GM18858 (cell line): ENCODE results near the gene CCDC110.

Experiments used
- ATAC-seq: cut with Tn5 transposase; IDR thresholded peaks from one replicate; pipeline ENCODE4 v1.9.1; 2021; ENCODE audit not compliant: unreplicated experiment

CCDC110 gene

DNA sequence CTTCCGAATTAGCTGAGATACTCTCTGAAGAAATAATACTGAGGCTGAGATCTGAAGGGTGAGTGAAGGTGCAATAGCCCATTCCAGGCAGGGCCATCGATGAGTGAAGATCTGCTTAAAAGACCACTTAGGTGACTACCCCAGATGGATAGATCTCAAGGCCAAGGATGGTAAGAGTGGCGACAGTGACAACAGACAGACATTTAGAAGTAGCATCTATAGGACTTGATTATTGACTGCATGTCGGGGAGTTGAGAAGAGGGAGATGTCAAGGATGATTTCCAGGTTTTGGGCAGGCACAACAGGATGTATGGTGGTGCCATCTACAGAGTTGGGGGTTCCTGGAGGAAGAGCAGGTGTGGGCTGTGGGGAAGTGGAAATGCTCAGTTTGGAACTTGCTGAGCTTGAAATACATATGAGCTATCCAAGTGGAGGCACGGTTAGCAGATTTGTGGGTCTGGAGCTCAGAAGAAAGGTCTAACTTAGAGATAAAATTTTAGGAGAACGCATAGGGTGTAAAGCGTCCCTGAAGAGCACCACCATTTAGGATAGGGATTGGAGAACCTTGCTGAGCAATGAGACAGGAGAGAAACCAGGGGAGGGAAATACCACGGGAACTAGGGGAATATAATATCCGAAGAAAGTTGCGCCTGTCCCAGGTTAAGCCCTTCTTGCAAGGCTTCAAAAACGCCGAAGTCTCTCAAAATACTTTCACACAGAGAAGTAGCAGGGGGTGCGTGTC, 46.5 kb downstream of the CCDC110 start:
- ATAC-seq = no peak

DNA sequence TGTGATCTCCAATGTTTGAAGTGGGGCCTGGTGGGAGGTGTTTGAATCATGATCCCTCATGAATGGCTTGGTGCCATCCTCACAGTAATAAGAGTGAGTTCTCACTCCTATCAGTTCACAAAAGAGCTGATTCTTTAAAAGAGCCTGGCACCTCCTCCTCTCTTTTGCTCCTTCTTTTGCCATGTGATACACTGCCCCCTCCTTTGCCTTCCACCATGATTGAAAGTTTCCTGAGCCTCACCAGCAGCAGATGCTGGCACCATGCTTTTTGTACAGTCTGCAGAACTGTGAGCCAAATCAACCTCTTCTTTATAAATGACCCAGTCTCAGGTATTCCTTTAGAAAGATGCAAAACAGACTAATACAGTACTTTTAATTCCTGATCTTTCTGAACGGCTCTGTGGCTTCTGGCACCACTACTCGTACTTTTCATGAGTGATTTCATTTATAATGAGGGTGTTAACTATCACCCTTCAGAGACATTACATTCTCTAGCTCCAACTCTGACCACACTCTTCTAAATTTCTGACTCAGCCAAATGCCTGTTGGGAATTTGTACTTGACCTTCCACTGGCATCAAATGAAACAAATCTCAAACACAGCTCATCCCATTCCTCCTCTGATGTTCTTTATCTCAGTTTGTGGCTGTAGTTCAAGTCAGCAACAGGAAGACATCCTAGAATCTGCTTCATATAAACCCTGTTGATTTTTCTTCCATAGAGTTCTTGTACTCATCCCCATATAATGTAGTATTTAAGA, 50.0 kb downstream of the CCDC110 start:
- no peak for ATAC-seq

DNA sequence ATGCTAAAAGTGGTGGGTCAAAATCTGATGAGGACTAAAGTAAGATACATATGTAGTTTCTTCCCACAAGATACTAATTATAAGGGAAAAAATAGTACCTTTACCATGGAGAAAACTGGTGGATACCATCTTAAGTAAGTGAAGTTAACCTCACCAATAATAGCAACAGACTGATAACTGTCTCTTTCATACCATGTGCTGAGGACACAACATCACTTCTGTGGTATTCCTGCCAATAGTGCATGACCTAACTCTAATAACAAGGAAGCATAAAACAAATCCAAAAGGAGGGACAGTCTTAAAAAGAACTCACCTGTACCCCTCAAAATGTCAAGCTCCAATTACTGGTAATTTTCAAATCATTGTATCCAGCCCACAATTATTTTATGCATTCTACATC, 54.6 kb downstream of the CCDC110 start:
- ATAC-seq = no peak

DNA sequence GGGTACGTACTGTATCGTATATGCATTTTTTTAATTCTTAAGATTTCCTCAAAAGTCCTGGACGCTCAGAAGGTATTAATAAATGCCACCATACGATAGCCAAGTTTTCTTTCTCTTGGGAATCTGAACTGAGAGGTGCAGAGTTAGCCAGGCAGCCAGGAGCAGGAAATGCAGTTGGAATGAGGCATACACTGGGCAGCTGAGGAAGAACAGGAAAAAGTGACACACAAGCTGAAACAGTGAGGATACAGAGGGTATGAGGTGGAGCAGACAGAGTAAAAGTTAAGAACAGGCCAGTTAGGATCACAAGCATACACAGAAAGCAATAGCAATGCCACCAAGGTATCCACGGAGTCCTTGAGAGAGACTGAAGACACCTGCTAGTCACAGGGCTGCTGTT, 59.1 kb downstream of the CCDC110 start:
- ATAC-seq = no peak

DNA sequence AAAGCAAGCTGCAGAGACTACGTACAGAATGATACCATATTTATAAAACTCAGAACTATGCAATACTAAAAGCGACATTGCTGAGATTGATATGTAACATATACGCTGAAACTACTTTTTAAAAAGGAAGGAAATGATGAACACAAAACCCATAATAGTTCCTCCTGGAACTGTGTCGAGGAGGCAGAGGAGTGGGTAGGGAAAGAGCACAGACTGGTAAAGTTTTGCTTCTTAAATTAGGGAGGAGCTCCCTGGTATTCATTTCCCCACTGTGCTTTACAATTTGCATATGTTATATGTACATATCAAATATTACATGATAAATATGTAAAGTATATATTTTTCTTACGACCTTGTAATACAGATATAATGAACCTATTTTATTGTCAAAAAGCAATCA, 59.7 kb downstream of the CCDC110 start:
- ATAC-seq = no peak

DNA sequence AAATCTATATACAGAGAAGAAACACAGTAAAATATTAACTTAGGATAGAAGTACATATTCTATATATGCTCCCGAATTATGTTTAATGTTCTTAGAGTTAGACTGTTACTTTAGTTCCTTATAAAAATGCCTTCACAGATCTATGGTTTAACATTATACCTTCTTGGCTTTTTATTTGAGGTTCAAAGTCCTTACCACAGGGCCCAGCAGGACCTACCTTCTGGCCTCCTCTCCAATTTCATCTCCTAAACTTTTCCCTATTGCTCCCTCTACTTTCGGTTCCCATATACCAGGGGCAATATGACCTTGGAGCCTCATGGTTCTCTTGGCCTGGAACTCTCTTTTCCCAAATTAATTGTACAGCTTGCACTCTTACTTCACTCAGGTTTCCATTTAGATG, 63.1 kb downstream of the CCDC110 start:
- no peak for ATAC-seq

DNA sequence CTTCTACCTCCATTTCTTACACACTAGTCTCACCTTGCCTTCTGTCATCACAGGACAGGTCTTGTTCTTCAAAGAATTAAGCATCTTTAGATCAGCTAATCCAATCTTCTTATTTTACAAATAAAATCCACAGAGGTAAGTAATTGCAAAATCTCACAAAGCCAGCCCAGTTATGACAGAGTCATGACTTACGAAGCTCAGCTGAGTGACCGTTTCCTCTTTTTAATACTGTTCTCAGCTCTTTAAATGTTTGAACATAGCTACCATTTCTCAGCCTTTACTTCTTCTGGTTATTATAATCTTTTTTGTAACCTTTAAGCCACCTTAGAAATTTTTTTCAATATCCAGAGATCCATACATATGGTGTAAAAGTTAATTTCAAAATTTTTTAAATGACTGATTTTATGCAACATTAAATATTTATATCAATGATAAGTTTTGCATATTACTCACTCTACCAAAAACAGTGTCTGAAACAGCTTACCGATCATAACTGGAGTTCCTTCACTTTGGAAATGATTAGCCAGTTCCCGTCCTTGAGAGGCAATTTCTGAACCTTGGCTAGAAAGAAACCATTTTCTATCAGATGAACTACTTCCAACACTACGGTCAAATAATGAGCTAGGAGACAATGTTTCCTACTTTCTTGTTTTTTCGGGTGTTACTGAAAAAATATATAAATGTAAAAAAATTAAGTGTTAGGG, 66.1 kb downstream of the CCDC110 start:
- peak; percentile 66 for ATAC-seq

DNA sequence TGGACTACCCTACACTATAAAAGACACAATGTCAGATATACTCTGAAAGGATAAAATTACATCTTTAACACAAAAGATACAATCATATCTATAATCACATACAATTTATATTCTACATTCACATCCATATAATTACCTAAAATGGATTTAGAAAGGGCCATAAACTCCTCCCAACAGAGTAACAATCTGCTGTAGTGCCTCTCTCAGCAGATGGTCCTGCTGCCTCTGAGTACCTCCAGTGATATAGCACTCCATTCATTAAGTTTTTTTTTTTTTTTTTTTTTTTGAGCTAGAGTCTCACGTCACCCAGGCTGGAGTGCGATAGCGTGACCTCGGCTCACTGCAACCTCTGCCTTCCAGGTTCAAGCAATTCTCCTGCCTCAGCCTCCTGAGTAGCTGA, 67.5 kb downstream of the CCDC110 start:
- ATAC-seq = no peak

DNA sequence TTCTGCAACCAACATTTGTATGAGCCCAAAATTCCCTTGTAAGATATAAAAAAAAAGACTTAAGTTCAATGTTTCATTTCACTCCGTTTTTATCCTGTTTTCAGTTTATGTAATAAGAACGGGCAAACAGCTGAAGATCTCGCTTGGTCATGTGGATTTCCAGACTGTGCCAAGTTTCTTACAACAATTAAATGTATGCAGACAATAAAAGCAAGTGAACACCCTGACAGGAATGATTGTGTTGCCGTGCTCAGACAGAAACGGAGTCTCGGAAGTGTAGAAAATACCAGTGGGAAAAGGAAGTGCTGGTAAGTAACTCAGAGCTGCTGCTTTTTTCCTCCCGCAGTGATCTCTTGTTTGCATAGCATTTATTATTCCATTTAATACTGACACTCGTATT, 72.1 kb downstream of the CCDC110 start:
- no peak for ATAC-seq

DNA sequence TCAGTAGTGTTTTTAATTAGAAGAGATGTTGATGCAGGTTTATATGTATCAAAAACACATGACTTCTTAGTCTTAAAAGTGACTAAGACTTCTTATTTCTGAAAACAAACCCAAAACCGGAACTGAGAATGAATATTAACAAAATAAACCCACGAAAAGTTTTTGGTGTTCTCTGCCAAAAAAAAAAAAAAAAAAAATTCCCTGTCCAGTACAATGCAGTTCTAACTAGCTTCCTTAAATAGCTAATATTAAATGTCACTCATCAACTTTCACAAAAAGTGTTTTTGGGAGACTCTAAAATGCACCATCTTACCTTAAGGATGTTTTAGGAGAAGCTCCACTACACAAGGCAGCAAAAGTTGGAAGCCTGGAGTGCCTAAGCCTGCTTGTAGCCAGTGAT, 72.9 kb downstream of the CCDC110 start:
- ATAC-seq = no peak

DNA sequence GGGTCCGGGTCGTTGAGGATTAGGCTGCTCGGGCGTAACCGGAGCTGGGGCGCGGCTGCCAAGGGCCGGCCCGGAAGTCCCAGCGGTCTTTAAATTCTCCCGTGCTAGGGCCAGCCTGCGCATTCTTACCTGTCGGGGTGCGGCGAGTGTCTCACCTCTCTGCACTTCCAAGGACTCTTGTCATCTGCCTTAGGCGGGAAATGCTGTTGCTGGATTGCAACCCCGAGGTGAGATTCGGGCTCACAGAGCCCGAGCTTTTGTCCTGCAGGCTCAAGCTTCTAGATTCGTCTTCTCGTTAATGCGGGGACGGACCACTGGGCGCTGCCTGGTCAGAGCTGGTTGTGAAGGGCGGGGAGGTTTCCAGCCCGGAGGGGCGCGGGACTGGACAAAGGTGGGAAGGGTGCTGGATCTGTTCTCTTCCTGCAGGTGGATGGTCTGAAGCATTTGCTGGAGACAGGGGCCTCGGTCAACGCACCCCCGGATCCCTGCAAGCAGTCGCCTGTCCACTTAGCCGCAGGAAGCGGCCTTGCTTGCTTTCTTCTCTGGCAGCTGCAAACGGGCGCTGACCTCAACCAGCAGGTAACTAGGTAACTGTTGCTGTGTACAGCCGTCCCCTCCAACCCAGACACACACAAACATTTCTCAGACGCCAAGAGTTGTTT, 74.7 kb downstream of the CCDC110 start, which contains the start of gene ANKRD37:
ANKRD37 (plus strand) TSS at position 118 of the 662 bp plus-strand sequence; CDS start at position 201, 83 bp downstream.
- ATAC-seq = no peak

DNA sequence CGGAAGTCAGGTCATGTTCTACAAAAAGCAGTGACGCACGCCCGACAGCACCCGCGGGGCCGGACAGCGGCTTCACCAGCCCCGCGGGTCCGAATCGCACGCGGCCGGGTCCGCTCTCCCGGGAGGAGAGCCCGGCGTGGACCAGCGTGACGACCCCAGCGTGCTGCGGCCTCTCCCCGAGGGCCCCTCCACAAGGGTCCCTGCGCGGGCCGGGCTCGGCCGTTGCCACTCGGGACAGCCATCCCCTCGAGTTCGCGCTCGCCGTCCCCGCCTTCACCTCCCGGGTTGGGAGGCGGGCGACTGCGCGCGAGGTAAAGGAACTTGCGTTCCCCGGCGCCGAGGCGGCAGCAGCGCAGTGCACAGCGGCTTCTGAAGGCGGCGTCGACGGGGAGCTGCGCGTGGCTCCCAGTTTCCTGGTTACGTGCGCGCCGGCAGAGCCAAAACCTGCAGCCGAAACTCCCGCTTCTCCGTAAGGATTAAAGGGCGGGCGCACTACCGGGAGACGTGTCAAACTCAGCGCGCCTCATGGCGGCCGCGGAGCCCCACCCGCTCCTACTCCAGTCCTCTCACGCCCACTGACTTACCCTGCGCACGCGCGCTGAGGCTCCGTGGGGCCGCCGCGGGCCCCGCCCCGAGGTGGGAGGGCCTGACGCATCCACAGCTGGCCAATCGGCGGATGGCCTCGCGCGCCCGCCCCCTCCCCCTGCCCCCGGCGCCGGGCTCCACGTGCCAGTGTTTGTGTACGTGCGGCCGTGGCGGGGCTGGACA, 75.4 kb downstream of the CCDC110 start:
- peak; percentile 52 for ATAC-seq

DNA sequence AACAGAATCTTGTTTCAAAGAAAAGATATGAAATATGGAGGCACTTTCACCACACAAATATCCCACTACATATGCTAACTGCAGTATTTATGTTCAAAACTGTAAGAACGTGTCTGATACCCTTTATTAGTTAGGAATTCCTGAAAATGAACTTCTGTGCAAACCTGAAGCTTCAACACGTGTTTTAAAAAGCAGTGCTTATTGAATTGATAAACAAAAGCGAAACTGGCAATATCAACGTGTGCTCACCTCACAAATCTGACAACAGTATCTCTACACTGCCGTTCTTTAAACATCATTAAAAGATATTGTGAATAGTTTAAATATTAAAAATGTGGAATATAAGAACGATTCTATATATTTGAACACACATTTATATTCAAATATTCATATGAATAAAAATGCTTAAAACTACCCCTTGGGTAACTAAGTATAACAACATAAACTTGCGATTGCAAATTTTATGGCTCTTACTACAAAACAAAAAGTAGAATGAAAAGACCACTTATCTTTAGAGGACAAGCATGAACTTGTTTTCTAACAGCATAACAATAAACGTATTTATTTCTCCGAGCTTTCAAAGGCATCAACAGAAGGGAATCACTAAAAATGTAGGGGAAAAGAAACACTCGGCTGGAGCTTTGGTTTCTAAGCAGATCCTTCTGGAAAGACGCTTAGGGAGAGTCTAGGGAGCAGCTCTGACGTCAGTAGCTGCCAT, 76.1 kb downstream of the CCDC110 start, which contains the start of gene LRP2BP:
LRP2BP (minus strand) TSS at position 687 of the 718 bp plus-strand sequence. CDS start 17,738 bp downstream, outside the sequence.
- ATAC-seq = no peak
